ENCODE results near the gene POLA1.

The POLA1 gene

DNA sequence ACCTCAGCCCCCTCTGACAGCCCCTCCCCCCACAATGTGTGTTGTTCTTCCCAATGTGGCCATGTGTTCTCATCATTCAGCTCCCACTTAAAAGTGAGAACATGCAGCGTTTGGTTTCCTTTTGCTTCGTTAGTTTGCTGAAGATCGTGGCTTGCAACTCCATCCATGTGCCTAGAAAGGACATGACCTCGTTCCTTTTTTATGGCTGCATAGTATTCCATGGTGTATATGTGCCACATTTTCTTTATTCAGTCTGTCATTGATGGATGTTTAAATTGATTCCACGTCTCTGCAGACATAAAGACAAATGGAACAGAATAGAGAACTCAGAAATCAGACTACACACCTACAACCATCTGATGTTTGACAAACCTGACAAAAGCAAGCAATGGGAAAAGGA lies 276.1 kb downstream of the POLA1 start:
- DNase-seq (ENCODE audit: low read depth in 2 of 3, low spot score in 2 of 3) = no peak

DNA sequence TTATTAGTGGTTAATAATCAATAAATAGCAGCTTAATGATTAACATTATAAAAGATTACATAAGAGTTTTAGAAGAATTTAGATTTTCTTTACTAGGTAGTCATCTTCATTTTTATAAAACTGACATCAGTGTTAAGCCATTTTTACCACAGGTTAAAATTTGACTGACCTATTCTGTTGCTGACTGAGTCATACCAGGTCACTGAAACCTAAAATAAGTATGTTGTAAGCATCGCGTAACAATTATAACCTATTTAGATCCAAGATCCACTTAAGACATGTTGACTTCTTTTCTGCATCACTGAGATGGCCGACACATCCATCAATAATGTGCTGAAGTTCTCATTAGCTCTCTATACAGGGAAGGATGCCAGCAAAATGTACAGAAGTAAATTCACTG lies 285.4 kb downstream of the POLA1 start:
- DNase-seq (ENCODE audit: low read depth in 2 of 3, low spot score in 2 of 3) = no peak

DNA sequence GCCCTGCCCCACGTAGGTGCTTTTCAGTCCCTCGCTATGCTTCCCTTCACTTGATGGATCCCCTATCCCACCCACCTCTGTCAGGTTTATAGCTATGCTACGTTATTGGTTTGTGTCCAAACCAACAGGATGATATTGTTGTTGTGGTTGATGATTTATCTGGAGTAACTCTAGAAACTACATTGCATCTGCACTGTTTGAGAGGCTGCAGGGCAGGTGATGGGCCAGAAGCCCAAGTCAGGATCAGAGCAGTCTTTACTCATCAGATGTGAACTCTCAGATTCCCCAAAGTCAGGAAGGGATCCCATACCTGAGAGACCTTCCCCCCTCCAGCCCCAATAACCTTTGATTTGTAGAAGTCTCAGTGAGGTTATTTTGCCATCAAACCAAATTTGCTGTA lies 287.3 kb downstream of the POLA1 start:
- no peak for DNase-seq (ENCODE audit: low read depth in 2 of 3, low spot score in 2 of 3)

DNA sequence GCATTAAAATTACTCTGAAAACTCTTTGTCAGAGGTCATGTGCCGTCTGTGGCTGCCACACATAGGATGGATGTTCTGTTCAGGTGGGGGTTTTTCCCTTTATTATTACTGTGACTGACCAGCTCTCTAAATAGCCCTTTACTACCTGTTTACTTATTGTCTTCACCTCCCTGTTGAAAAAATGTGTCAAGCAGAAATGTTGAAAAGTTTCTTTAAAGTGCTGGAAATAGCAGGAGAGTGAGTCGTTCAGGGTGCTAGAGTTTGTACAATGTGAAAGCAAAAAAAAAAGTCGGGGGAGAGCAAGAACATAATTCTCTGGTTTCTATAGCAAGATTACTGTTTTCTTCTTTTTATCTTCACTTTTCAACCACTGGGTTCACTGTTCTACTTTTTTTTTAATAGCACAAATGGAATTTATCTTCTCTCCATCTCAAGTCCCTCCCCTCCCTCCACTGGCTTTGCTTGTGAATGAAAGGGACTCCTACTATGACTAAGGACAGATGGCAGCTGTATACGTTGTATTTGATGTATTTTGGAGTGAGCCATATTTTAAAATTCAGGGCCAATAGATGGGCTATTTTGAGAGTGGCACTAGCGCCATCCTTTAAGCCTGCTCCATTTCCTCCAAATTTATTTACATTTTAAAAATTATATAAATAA lies 288.7 kb downstream of the POLA1 start:
- DNase-seq (ENCODE audit: low read depth in 2 of 3, low spot score in 2 of 3) = no peak

DNA sequence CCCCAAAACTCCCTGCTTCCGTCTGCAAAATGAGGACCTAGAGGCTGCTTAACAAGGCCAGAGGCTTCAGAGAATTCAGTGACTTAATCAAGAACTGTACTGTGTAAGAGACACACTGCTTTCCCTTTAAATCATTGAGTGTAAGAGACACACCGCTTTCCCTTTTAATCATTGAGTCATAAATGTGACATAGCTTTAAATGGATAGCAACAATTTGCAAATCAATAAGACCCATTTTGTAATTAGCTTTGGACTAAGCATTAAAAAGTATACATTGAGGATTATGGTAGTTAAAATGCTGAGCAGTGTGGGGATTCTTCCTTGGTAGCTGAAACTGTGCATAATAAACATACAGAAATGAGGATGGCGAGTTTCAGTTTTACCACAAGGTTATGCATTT lies 290.2 kb downstream of the POLA1 start:
- no peak for DNase-seq (ENCODE audit: low read depth in 2 of 3, low spot score in 2 of 3)

DNA sequence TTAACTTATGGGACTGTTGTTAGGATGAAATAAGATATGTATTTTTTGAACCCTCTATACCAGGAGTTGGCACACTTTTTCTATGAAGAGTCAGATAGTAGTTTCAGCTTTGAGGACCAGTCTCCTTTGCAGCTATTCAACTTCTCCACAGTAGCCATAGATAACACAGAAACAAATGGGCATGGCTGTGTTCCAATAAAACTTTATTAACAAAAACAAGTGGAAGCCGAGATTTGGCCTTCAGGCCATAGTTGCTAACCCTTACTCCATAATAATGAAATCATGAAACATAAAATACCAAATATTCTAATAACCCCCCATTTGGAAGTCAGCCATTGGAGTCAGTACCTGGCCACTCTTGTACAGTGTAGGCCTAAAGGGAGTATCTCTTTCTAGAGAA lies 291.4 kb downstream of the POLA1 start:
- no peak for DNase-seq (ENCODE audit: low read depth in 2 of 3, low spot score in 2 of 3)

DNA sequence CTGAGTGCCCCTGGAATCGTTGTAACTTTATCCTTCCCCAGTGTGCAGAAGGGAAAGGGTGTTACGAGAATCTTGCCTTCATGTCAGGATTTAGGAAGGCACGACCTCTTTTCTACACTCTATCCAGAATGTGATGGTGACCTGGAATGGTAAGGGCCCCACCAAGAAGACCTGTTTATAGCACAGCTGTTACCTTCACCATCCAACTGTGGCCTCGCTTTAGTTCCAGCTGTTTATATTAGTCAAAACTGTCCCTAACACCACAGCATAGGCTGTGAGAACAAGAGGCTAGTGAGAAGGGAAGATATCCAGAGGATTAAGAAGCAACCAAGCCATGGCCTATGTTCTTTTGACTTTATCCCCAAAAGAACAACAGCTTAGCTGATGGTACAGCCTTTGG lies 294.0 kb downstream of the POLA1 start:
- DNase-seq (ENCODE audit: low read depth in 2 of 3, low spot score in 2 of 3) = no peak

DNA sequence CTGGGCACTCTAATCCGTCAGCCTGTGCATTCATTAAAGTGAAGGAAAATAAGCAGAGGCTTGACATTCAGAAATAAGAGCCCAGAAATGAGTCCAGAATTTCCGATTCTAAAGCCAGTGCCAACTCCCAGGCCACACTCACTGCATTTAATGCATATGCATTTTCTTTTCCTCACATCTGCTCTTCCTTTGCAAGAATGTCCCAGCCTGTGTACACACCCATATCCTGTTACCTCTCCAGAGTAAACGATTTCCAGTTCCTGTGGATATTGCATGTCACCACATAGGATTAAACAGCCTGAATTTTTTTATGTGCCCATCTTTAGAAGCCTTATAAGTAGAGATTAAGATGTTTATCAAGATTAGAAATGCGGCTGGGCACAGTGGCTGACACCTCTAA lies 294.6 kb downstream of the POLA1 start:
- no peak for DNase-seq (ENCODE audit: low read depth in 2 of 3, low spot score in 2 of 3)

DNA sequence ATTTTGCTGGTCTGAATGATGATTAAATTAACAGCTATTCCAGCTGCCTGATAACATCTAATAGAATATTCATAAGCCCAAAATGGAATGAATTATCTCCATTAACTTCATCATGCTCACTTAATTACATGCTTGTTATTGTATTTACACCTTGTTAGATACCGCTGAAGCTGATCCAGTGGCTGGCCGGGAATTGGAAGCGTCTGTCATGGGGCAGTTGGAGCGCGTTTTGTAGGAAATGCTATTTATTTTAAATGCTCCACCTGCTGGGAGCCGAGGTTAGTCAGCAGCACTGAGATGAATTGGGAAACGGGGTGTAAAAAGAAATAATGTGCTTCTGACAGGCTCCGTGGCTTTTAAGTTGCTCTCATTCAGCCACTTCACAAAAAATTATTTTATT lies 296.8 kb downstream of the POLA1 start:
- no peak for DNase-seq (ENCODE audit: low read depth in 2 of 3, low spot score in 2 of 3)

DNA sequence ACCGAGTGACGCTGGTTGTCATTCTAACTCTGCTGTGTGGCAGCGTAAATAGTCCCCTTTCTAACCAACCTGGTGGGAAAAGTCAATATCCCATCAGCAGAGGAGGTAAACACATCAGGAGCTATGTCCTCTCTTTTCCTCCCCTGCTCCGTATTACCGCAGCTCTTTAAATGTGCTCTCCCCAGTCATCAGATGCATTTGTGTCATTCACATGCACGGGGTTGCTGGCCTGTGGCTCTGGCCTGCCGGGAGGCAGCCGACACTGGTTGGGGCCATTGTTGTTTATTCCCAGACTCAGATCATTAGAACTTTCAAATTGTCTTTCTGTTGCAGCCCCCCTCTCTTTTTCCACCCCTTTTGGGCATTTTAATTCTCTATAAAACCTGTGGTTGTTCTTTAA lies 300.2 kb downstream of the POLA1 start:
- no peak for DNase-seq (ENCODE audit: low read depth in 2 of 3, low spot score in 2 of 3)

DNA sequence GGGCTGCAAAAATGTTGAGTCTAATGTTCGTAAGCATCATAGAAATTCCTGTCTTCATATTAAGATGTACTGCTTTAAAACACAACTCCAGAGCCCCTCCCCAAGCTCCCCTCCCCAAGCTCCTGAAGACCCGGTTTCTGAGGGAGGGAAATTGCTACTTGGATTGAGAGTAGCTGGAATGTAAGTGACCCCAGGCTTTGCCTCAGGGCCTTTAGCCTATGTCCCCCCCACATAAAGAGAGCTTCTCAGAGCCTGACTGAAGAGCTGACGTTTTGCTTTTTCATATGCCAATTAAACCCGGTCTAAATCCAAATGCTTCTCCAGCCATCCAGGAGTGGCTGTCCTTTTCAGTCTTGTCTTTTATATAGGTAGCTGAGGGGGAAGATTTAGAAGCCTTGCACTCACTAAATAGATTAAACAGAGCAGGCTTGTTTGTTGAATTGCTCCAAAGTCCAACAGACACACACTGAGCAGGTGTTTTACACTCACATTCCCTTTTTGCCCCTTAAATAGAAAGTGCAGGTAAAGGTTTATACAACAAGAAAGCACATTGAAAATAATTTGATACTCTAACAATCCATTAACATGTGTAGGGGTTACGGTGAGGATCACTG lies 302.5 kb downstream of the POLA1 start:
- no peak for DNase-seq (ENCODE audit: low read depth in 2 of 3, low spot score in 2 of 3)

DNA sequence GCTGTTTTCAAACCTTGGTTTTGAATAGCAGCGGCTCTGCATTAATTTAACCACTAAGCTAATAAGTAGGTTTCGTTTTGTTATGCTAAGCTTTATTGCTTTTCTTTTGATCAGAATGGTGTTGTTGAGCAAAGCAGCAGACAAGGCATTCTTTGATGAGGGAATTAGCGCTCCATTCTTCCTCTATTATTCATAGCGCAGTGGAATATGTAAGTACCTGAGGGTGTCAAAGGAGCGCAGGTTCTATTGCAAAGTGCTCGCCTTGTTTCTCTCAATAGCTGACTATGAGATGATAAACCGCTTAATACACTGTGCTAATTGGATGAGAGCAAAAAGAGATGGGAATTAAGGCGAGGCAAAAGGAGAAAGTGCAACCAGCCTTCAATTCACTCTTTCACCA lies 305.8 kb downstream of the POLA1 start:
- DNase-seq (ENCODE audit: low read depth in 2 of 3, low spot score in 2 of 3) = no peak

DNA sequence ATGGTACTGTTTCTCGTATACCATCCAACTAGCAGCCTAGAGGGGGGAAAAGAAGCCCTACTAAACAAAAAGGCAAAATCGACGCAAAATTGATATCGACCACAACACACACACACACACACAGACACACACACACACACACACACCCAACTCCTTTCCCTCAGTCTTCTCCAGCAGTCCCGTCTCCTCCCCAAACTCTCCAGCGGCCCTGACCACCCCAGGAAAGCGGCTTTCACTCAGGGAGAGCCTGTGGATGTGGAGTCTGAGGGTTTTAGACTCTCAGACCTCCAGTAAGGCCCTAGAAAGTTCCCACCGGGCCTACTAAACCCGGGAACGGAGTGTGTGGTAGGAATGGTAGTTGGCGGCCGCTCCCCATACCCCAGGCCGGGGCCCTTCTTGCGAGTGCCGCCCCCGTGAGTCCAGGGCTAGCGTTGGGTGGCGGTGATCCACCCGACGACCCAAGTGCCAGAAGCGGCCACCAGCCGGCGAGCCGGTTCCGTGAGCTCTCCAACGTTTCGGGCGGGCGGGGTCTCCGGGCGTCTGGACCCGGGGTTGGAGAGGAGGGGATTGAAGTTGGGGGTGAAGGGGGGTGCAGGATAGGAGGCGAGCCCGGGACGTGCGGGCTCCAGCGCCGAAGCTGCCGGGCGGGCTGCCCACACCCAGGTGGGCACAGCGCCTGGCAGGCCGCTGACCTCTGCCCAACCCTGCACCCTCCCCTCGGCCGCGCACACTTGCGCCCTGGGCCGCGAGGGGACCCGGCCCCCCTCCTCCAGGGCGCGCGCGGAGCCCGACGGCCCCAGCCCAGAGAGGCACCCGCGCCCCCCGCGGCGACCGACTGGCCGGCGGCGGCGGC lies 308.3 kb downstream of the POLA1 start:
- DNase-seq (ENCODE audit: low read depth in 2 of 3, low spot score in 2 of 3) = no peak

DNA sequence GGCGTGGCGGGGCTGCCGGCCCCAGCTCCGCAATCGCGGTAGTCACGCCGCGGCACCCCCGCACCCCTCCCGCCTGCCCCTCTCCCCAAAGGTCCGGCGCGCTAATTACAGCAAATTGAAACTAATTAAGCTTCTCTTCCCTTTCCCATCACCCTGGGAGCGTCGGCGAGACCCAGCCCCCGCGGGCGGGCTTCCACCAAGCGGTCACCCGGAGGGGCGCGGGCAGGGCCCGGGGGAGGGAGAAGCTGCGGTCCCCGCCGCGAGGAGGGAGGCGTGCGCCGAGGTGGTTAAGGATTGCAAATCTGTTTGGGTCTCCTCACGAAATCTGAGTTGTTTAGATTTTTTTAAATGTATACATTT lies 308.9 kb downstream of the POLA1 start:
- no peak for DNase-seq (ENCODE audit: low read depth in 2 of 3, low spot score in 2 of 3)

DNA sequence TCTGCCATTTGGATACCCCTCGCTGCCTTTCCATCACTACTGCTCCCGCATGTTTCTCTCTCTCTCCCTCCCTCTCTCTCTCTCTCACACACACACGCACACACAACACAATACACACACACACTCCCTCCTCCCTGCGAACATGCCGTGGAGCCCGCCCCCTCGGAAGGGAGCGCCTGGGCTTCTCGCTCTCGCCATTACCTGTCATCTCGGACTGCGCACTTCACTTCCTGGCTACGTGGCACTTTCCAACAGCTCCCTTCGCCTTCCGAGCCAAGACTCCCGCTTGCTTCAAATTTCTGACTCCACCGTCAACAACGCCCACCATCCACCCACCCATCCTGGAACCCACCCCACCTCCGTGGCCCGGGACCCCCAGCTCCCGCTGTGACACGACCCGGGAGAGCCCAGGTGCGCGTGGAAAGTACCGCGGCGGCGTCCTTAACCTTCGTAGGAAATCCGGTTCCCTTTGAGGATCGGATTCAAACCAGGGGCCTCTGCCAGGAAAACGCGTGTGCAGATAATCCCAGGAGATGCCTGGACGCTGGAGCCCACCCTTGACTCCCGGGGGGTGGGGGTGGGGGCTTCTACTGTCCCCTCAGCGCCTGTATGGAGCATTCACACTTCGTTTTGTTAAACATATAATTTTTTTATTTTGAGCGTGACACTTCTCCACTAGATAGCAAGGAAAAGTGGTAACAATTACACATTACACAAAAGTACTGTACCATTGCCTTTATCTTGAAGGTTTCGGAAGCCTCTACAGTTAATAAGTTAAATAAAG lies 309.5 kb downstream of the POLA1 start:
- no peak for DNase-seq (ENCODE audit: low read depth in 2 of 3, low spot score in 2 of 3)

DNA sequence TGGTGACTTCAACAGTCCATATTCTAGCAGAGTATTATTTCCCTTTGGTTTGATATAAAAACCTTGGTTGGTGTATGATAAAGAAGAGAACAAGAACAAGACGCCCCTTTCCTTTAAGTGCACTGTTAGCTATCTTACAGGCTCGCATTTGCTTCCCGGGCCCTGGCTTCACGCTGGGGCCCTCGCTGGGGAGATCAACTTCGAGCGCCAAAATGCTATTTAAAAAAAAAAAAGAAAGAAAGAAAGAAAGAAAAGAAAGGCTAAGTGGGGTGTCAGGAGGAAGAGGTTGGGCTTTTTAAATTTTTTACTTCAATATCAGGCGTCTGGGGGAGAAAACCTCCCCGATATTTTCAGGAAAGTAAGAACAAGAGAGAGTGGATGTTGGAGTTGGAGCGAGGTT lies 310.3 kb downstream of the POLA1 start:
- DNase-seq (ENCODE audit: low read depth in 2 of 3, low spot score in 2 of 3) = no peak

DNA sequence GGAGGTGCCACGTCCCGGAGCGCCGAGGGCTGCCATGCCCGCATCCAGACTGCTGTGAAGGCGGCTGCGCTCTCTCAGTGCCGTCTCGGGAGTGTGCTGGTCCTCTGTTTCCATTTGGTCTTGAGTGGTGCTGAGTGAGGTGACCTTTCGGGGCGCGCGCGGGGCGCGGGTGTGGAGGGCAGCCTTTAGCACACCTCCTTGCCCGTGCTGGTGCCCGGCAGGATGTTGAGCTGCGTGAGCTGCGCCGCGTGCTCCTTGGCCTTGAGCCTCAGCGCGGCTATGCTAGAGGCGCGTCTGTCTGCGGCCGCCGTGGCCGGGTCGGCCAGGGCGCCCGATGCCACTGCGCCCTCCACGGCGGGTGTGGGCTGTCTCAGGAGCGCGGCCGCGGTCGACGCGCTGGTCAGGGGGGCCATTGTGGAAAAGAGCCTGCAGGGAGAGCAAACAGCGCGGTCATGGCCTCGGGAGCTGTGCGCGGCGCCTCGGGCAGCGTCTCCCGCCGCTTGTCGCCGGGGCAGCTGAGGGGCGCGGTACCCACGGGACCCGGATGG lies 310.8 kb downstream of the POLA1 start:
- no peak for DNase-seq (ENCODE audit: low read depth in 2 of 3, low spot score in 2 of 3)

DNA sequence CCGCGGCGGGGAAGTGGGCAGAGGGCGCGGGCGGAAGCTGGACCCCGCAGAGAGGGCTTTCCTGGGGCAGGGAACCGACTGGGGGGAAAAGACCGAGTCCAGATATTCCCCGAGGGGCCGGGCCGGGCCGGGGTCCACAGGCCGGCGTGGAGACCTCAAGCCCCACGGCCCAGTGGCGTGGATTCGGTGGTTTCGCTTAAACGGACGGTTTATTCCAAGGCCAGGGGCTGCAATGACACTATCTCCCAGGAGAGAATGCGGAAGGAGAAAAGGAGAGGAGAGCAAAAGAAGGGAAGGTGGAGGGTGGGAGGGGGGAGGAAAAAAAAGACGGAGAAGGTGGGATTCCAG lies 311.3 kb downstream of the POLA1 start:
- no peak for DNase-seq (ENCODE audit: low read depth in 2 of 3, low spot score in 2 of 3)

DNA sequence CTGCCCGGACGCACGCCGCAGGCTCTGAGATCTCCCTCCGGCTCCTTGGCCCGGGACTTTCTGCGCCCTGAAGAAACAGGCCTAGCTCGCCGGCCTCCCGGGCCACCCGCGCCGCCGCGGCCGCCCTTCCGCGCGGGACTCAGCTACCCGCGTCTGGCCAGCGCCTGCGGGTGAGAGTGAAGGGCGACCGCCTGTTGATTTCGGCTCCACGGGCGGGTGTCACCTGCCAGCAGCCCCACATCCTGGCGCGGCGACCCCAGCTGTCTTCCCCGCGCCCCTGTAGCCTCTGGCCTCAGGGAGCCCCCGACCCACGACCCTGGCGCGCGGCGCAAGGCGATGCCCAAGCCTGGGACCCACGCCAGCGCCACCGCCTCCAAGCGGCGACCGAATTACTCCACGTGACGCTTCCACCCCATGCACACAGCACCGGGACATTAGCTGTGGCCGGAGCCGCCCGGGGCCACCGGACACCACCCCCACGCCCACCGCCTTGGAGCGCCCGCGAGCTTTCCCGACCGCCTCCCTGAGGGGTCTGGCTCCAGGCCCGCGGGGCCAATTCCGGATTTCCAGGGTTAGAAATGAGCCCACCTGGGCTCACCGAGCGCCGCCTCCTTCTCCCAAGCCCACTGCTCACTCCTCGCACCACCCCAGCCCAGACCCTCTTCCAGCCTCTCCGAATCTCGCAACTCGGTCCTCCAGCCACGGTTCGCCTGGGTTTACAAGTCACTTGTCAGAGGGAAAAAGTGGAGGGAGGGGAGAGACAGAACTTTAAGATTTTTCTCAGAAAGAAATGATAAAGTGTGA lies 311.9 kb downstream of the POLA1 start:
- DNase-seq (ENCODE audit: low read depth in 2 of 3, low spot score in 2 of 3) = no peak

DNA sequence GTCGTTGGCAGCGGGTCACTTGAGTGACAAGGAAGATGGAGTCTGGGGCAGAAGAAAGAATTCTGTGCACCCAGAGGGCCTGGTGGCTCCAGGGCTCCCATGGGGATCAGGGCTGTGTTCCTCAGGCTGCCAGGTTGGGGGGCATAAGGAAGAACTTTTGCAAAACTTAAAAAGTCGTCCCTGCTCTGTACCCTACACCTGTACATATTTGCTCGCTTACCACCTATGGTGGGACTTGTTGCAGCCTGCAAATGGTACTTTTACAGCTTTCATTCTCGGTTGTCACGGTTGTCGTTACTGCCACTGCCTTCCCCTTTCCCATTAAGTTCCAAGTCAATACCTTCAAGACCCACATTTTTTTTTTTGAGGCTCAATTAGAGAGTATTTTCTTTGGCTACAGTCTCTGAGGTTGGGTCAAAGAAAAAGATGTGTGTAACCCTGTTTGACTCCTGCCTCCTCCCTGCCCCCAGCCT lies 312.9 kb downstream of the POLA1 start:
- no peak for DNase-seq (ENCODE audit: low read depth in 2 of 3, low spot score in 2 of 3)

Data from activated CD8-positive, alpha-beta memory T cell treated with anti-CD3 and anti-CD28 coated beads for 48 hours (primary cell).